ENCODE results near the gene PHF20.

DNA sequence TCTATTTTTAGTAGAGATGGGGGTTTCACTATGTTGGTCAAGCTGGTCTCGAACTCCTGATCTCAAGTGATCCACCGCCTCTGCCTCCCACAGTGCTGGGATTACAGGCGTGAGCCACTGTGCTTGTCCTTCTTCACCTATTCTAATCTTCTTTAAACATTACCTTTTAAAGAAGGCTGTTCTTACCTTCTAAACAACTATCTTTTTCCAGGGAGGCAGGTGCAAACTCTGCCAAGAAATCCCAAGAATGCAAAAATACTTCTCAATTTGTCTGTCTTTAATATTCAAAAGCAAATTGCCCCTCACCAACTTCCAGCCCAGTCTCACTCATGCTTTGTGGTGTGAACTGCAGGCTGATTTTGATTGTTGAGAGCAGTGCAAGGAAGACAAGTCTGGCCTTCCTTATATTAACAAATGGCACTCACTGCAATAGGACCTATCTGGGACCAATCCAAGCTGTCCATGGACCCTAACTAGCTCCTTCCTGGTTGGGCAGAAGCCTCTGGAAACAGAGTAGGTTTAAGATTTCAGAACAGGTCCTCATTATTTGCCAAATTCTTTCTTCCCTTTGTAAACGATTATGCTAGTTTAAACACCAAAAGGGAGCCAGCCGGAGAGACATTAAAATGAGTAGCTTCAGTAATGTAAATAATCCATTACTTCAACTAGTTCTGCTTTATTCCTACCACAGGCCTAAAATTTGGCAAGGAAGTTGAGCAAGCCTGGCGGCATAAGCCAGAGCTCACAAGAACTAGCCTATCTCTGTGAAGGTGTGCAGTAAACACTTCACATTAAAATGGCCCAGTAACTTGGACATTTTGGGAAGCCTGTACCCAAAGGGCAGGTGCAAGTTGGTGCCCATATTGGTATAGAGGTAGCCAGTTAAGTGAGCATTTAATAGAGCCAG, 180.9 kb downstream of the PHF20 start:
- TF ChIP-seq, protein P1, sequence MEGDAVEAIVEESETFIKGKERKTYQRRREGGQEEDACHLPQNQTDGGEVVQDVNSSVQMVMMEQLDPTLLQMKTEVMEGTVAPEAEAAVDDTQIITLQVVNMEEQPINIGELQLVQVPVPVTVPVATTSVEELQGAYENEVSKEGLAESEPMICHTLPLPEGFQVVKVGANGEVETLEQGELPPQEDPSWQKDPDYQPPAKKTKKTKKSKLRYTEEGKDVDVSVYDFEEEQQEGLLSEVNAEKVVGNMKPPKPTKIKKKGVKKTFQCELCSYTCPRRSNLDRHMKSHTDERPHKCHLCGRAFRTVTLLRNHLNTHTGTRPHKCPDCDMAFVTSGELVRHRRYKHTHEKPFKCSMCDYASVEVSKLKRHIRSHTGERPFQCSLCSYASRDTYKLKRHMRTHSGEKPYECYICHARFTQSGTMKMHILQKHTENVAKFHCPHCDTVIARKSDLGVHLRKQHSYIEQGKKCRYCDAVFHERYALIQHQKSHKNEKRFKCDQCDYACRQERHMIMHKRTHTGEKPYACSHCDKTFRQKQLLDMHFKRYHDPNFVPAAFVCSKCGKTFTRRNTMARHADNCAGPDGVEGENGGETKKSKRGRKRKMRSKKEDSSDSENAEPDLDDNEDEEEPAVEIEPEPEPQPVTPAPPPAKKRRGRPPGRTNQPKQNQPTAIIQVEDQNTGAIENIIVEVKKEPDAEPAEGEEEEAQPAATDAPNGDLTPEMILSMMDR (IDR thresholded peaks at IDR 0.05; ENCODE audit: extremely low read depth in 1 of 2, insufficient read depth in 1 of 2, low read depth in 1 of 2, low read length in 2 of 2), result no peak
- TF ChIP-seq, protein P2, sequence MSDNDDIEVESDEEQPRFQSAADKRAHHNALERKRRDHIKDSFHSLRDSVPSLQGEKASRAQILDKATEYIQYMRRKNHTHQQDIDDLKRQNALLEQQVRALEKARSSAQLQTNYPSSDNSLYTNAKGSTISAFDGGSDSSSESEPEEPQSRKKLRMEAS (IDR thresholded peaks at IDR 0.05; ENCODE audit: insufficient read depth, insufficient read length), result no peak
- no peak for TF ChIP-seq POLR2A (IDR thresholded peaks at IDR 0.05; ENCODE audit: low read depth, low read length)
- no peak for TF ChIP-seq FOS (IDR thresholded peaks at IDR 0.05; ENCODE audit: borderline replicate concordance, insufficient read depth, low read length)
